GM20431 (cell line): ENCODE measurements around the gene MYL5.
"Not testable (repeated sequence)": the region's sequence is repeated elsewhere in the genome, so short reads cannot be mapped to it uniquely, and the experiment has no call there.

Source experiments
- in situ Hi-C: fragments of 300-500 bp; cut with MseI, MboI; formaldehyde crosslinking; loops from one replicate; pipeline ENCODE4 v1.15.0; 2020; ENCODE audit warnings: low sequenced_read_pairs; ENCODE audit not compliant: unreplicated experiment

MYL5 gene

GRCh38 chr4:669806-670559, 4.4 kb upstream of the MYL5 start:
- in situ Hi-C loops = not testable (repeated sequence)

- in situ Hi-C loops = no loop called here
Measured at GRCh38 chr4:671769-672168, 2.6 kb upstream of the MYL5 start.

GRCh38 chr4:673349-674091, 822 bp upstream of the MYL5 start:
- in situ Hi-C loops = no loop called here

- in situ Hi-C loops = no loop called here
Measured at GRCh38 chr4:675036-675882, 917 bp downstream of the MYL5 start.

- in situ Hi-C loops = no loop called here
Measured at GRCh38 chr4:675980-676870, 1.9 kb downstream of the MYL5 start.

GRCh38 chr4:676871-677235, 2.5 kb downstream of the MYL5 start:
- in situ Hi-C loops = no loop called here

GRCh38 chr4:677431-678293, 3.3 kb downstream of the MYL5 start:
- in situ Hi-C loops = no loop called here

GRCh38 chr4:678331-679103, 4.2 kb downstream of the MYL5 start:
- in situ Hi-C loops = no loop called here

GRCh38 chr4:679104-679481, 4.8 kb downstream of the MYL5 start:
- in situ Hi-C loops = no loop called here

- in situ Hi-C loops = no loop called here
Measured at GRCh38 chr4:679629-680028, 5.3 kb downstream of the MYL5 start.

- in situ Hi-C loops = no loop called here
Measured at GRCh38 chr4:680091-680490, 5.7 kb downstream of the MYL5 start.

- in situ Hi-C loops = no loop called here
Measured at GRCh38 chr4:680551-680927, 6.2 kb downstream of the MYL5 start.

GRCh38 chr4:680928-681645, 6.7 kb downstream of the MYL5 start:
- in situ Hi-C loops = no loop called here

- in situ Hi-C loops = no loop called here
Measured at GRCh38 chr4:681736-682451, 7.6 kb downstream of the MYL5 start.

- in situ Hi-C loops = no loop called here
Measured at GRCh38 chr4:682490-683172, 8.3 kb downstream of the MYL5 start.

GRCh38 chr4:683247-683897, 9.0 kb downstream of the MYL5 start:
- in situ Hi-C loops = no loop called here
